ENCODE data around the gene KIF2C. TPM values are rescaled to one million over a fixed set of nuclear protein-coding genes. Genes with fewer than 3 reads are reported as not detected.
"Not testable (repeated sequence)": the region's sequence is repeated elsewhere in the genome, so short reads cannot be mapped to it uniquely, and the experiment has no call there.

KIF2C gene
- total RNA-seq, 1 donor from 2014 or later: 88.7 TPM

DNA sequence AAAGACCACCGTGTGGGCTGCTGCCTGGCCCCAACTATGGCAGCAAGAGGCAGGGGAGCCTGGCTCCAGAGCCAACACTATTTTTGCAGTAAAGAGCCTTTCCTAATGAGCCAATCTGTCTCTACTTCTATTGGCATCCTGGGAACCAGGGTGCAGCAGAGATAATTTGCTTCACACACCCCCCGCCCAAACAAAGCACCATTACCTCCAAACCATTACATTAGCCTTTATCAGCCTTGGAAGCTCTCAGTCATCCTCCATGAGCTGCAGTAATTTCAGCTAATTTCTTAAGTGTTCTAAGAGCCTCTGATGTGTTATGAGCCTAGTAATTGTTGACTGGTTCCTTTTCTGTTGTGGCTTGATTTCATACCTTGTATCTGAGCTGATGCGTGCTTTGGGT, 43.5 kb upstream of the KIF2C start:
- peaks cover 6% of the 10 kb centered on the region for H3K4me1 Mint-ChIP-seq
- no peak for DNase-seq (ENCODE audit: low read depth, low spot score)
- H3K9me3 Mint-ChIP-seq: no peaks in the 10 kb centered on the region
- H3K27ac Mint-ChIP-seq (ENCODE audit: unreplicated experiment): no peak overlapping the region
- TF ChIP-seq, protein P1, sequence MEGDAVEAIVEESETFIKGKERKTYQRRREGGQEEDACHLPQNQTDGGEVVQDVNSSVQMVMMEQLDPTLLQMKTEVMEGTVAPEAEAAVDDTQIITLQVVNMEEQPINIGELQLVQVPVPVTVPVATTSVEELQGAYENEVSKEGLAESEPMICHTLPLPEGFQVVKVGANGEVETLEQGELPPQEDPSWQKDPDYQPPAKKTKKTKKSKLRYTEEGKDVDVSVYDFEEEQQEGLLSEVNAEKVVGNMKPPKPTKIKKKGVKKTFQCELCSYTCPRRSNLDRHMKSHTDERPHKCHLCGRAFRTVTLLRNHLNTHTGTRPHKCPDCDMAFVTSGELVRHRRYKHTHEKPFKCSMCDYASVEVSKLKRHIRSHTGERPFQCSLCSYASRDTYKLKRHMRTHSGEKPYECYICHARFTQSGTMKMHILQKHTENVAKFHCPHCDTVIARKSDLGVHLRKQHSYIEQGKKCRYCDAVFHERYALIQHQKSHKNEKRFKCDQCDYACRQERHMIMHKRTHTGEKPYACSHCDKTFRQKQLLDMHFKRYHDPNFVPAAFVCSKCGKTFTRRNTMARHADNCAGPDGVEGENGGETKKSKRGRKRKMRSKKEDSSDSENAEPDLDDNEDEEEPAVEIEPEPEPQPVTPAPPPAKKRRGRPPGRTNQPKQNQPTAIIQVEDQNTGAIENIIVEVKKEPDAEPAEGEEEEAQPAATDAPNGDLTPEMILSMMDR (conservative IDR thresholded peaks at IDR 0.05): no peak
- H3K36me3 Mint-ChIP-seq (ENCODE audit: low read depth): no peaks in the 10 kb centered on the region
- no peak overlapping the region for H3K4me3 Mint-ChIP-seq
- no peaks in the 10 kb centered on the region for H3K27me3 Mint-ChIP-seq (ENCODE audit: low read depth)

DNA sequence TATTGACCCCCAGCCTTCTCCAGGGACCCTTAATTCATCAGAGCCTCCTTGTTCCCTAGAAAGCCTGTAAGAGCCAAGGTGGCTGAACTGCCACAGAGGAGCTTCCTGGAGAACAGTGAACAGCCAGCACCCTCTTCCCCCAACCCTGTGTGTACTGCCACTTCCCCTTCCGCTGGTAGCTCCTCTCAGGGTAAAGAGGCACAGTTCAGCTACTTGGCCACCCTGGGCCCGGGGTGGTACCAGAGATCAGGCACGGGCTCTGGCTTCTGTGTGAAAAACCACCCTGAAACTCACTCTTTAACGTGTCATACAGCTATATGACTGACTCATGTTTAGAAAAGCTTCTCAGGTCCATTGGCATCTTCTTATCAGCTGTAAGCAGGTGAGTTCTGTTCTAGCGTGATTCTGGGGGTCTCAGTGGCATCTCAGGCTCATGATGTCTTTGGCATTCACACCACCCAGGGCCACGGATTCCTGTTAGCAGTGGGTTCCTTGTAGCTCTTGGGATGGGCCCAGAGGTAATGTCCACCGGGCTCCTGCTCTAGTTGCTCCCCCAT, 42.8 kb upstream of the KIF2C start:
- no peak overlapping the region for H3K27ac Mint-ChIP-seq (ENCODE audit: unreplicated experiment)
- no peaks in the 10 kb centered on the region for H3K27me3 Mint-ChIP-seq (ENCODE audit: low read depth)
- H3K4me1 Mint-ChIP-seq: peaks cover 10% of the 10 kb centered on the region
- H3K4me3 Mint-ChIP-seq: no peak overlapping the region
- DNase-seq (ENCODE audit: low read depth, low spot score): no peak
- TF ChIP-seq, protein P1 (conservative IDR thresholded peaks at IDR 0.05): no peak
- H3K9me3 Mint-ChIP-seq: no peaks in the 10 kb centered on the region
- H3K36me3 Mint-ChIP-seq (ENCODE audit: low read depth): no peaks in the 10 kb centered on the region

DNA sequence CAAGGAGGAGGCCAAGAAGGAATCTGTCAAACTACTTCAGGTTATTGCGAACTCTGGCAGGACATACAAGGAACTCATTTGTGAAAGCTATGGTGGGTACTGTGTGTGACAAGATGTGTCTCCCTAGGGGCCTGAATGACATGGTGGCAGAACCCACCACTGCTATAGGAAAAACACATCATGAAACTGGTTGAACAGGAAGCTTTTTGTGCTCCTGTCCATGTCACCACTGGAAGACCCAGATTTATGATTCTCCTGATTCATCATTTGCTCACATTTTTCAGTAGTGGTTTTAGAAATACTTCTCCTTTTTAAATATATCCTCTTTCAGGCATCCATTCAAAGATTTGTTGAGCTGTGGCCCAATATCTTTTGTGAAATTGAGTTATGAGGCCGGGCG, 41.5 kb upstream of the KIF2C start:
- Mint-ChIP-seq H3K4me1 (peaks cover 10% of the 10 kb centered on the region), H3K27ac (ENCODE audit: unreplicated experiment) (no peak overlapping the region)
- TF ChIP-seq, protein P1 (conservative IDR thresholded peaks at IDR 0.05): no peak

DNA sequence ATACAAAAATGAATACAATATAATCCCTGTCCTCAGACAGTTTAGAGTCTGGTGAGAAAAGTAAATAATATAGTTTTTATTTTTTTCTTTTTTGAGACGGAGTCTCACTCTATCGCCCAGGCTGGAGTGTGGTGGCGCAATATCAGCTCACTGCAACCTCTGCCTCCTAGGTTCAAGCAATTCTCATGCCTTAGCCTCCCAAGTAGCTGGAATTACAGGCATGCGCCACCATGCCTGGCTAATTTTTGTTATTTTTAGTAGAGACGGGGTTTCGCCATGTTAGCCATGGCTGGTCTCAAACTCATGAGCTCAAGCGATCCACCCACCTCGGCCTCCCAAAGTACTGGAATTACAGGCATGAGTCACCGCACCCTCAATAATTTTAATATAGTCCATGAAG, 40.3 kb upstream of the KIF2C start:
- not testable (repeated sequence) for H3K4me1 Mint-ChIP-seq; H3K27me3 Mint-ChIP-seq (ENCODE audit: low read depth); H3K36me3 Mint-ChIP-seq (ENCODE audit: low read depth); DNase-seq (ENCODE audit: low read depth, low spot score); H3K27ac Mint-ChIP-seq (ENCODE audit: unreplicated experiment); H3K4me3 Mint-ChIP-seq; H3K9me3 Mint-ChIP-seq

More for the DNA sequence above, 41.5 kb upstream of the KIF2C start:
- Mint-ChIP-seq H3K9me3 (no peaks in the 10 kb centered on the region), H3K36me3 (ENCODE audit: low read depth) (no peaks in the 10 kb centered on the region), H3K4me3 (no peak overlapping the region), H3K27me3 (ENCODE audit: low read depth) (no peaks in the 10 kb centered on the region)
- DNase-seq (ENCODE audit: low read depth, low spot score): no peak

DNA sequence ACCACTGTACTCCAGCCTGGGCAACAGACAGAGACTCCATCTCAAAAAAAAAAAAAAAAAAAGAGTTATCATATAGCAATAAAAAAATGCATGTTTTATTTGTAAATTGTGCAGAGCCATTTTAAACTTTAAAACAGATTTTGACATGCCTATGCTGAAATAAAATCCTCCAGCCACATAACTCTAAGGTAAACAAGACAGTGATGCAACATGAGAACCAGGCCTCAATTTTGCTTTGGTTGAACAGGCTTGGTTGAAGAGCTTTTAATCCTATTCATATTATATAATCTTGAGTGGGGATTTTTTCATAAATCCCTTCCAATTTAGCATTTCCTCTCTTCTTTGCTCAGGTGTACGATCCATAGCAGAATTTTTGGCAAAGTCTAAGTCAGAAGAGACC, 39.1 kb upstream of the KIF2C start:
- DNase-seq (ENCODE audit: low read depth, low spot score): no peak
- no peaks in the 10 kb centered on the region for H3K9me3 Mint-ChIP-seq
- TF ChIP-seq, protein P1 (conservative IDR thresholded peaks at IDR 0.05): no peak
- H3K4me1 Mint-ChIP-seq: peaks cover 10% of the 10 kb centered on the region
- no peak overlapping the region for H3K27ac Mint-ChIP-seq (ENCODE audit: unreplicated experiment)
- H3K36me3 Mint-ChIP-seq (ENCODE audit: low read depth): no peaks in the 10 kb centered on the region
- H3K27me3 Mint-ChIP-seq (ENCODE audit: low read depth): no peaks in the 10 kb centered on the region
- no peak overlapping the region for H3K4me3 Mint-ChIP-seq

DNA sequence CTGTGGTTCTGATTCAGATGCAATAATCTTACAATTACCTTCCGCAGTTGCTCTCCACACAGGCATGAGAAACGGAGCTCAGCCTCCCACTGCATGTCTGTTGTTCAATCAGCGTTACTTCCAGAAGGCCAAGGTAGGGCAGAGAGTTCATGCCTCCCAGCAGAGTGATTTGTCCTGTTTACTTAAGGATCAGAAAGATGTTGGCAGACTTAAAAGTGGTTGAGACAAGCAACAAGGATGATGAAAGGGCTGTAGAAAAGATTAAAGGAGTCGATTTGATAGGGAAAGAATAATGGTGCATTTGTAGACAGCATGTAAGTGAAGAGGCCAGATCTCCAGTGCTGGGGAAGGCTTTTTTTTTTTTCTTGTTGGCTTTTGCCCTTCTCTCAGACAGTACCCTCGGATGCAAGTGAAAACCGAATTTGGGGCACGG, 38.5 kb upstream of the KIF2C start:
- H3K27me3 Mint-ChIP-seq (ENCODE audit: low read depth): no peaks in the 10 kb centered on the region
- DNase-seq (ENCODE audit: low read depth, low spot score): no peak
- no peak overlapping the region for H3K27ac Mint-ChIP-seq (ENCODE audit: unreplicated experiment)
- peaks cover 10% of the 10 kb centered on the region for H3K4me1 Mint-ChIP-seq
- no peak overlapping the region for H3K4me3 Mint-ChIP-seq
- H3K9me3 Mint-ChIP-seq: no peaks in the 10 kb centered on the region
- no peaks in the 10 kb centered on the region for H3K36me3 Mint-ChIP-seq (ENCODE audit: low read depth)
- TF ChIP-seq, protein P1 (conservative IDR thresholded peaks at IDR 0.05): no peak

Measured in neural crest cell (in vitro differentiated cells).